Stimulated activated CD8-positive, alpha-beta memory T cell treated with anti-CD3 and anti-CD28 coated beads, Interleukin-12 subunit alpha, Interleukin-12 subunit beta, amount 100 ng/mL, for 1 hour (primary cell): Measurements from ENCODE around the gene WSB1.
"Not testable (repeated sequence)": the region's sequence is repeated elsewhere in the genome, so short reads cannot be mapped to it uniquely, and the experiment has no call there.

Experiments used
- DNase-seq: peaks from one replicate; pipeline ENCODE4 v3.0.0-alpha.2; 2020; ENCODE audit warnings: low read depth

Gene WSB1

DNA sequence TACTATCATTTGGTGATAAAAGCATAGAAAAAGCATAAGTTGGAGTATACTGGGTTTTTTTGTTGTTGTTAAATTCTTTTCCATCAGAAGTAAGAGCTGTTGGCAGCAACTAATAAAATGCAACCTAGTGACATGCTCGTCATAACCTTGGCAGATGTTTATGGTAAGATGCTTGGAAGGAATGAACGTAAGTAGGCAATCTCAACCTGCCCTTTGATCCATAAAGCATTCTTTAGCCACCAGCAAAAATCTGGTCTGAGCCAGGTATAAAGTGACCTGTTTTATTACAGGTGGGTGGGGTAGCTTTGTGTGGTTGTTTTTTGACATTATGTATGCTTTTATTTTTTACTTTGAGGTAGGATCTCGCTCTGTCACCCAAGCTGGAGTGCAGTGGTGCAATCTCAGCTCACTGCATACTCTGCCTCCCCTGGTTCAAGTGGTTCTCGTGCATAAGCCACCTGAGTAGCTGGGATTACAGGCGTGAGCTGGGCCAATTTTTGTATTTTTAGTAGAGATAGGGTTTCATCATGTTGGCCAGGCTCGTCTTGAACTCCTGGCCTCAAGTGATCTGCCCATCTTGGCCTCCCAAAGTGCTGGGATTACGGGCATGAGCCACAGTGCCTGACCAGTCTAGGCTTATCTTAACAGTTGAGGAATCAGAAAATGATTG is 22.0 kb downstream of the WSB1 start:
- DNase-seq: no peak

- no peak for DNase-seq
These were observed 24.3 kb downstream of the WSB1 start for GRCh38 chr17:27318228-27318627.

GRCh38 chr17:27318633-27319032 is 24.7 kb downstream of the WSB1 start:
- DNase-seq: no peak

GRCh38 chr17:27319541-27320221 is 25.8 kb downstream of the WSB1 start:
- no peak for DNase-seq

DNA sequence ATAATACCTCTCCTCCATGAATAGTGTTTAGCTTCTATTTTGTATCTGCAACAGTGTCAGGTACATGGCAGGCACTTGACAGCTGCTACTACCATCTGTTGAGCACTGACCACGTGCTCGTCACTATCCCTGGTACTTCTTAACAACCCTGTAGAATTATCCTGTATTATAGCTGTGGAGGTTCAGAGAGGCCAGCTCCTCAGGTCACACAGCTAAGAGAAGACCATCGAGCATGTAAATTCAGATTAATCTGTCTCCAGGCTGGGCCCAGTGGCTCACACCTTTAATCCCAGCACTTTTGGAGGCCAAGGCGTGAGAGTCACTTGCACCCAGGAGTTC is 26.3 kb downstream of the WSB1 start:
- DNase-seq: no peak

GRCh38 chr17:27321372-27321771 is 27.5 kb downstream of the WSB1 start:
- no peak for DNase-seq

DNA sequence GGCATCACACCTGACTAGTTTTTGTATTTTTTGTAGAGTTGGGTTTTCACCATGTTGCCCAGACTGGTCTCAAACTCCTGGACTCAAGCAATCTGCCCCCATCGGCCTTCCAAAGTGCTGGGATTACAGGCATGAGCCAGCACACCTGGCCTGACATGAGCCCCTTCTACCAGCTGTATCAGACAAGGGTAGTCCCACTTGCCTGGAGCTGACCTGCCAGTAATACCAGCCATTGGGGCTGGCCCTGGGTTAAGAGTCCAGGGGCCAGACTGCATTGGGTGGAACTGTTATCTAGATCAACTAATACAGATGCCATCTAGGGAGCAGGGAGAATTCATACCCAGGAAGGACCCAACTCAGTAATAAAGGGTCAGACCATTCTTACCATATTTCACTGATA is 28.1 kb downstream of the WSB1 start:
- no peak for DNase-seq

DNA sequence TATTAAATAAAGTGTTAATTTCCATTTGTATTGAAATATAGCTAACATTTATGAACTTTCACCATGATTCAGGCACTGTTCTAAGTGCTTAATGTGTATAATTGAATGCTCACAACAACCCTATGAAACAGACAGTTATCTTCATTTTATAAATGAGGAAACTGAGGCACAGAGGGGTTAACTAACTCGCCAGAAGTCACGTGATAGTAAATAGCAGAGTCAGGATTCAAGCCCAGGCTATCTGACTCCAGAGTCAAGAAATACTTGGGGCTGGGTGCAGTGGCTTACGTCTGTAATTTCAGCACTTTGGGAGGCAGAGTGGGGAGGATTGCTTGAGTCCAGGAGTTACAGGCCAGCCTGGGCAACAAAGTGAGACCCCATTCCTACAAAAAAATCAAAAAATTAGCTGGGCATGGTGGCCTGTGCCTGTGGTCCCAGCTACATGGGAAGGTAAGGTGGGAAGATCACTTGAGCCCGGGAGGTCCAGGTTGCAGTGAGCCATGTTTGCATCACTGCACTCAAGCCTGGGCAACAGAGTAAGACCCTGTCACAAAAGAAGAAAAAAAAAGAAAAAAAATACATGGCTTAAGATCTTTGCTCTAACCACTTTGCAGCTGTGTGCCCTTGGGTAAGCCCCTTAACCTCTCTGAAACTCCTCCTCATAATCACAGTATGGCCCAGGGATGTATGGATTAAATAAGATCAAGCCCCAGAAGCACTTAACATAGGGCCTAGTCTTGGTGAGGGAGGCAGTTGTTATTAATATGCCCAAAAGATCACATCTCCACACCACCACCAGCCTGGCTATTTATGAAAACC is 29.0 kb downstream of the WSB1 start:
- DNase-seq: no peak

GRCh38 chr17:27323538-27324215 is 29.8 kb downstream of the WSB1 start:
- DNase-seq: no peak

- DNase-seq: no peak
These were observed 30.9 kb downstream of the WSB1 start for GRCh38 chr17:27324771-27325339.

GRCh38 chr17:27326051-27326450 is 32.1 kb downstream of the WSB1 start:
- no peak for DNase-seq

- DNase-seq: no peak
These were observed 32.7 kb downstream of the WSB1 start for GRCh38 chr17:27326585-27326984.

- no peak for DNase-seq
These were observed 33.5 kb downstream of the WSB1 start for GRCh38 chr17:27327397-27327796.

GRCh38 chr17:27327871-27328270 is 34.0 kb downstream of the WSB1 start:
- DNase-seq: no peak

GRCh38 chr17:27328686-27329085 is 34.8 kb downstream of the WSB1 start:
- DNase-seq: not testable (repeated sequence)

DNA sequence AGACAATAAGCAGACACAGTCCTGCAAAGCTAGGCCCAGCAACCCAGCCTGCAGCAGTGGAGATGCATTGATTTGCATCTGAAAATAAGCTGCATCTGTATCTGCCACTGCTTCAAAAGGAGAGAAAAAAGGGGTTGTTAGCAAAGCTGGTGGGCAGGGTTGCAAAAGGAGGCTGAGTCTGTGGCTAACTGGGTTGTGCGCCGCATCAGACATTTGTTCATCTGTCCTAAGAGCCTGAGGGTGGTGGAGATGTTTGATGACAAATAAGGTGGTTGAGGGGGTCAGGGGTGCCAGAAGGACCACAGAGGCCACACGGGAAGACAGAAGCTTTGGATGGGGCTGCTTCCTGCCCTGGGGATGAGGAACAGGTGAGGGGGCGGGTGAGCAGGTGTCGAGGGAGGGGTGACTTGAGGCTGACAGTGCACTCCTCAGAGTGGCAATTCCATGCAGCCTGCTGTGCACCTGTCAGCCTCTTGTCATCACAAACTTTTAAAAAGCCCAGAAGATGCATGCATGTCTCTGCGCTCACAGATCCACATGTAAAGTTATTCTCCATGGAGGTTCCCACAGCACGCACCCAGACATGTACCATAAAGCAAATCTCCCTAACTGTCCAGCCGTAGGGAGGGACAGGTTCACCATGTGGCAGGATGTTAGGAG is 35.4 kb downstream of the WSB1 start:
- DNase-seq: no peak

DNA sequence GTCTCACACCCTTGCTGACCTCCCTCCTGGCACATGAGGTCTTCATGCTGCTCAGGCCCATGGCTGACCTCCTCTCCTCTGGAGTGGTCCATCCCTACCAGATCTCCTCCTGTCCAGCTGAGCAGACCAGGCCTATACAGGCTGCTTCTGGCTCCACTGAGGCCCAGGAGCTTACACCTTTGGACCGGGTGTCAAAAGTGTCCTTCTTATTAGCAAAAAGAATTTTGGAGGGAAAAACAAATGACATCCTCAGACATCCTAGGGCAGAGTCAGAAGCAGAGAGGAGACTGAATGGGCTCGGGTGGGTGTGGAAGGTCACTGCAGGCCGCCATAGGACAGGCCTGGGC is 38.1 kb downstream of the WSB1 start:
- DNase-seq: no peak

GRCh38 chr17:27332485-27333409 is 38.8 kb downstream of the WSB1 start:
- DNase-seq: peak; percentile 83

GRCh38 chr17:27333410-27333980 is 39.6 kb downstream of the WSB1 start:
- no peak for DNase-seq

- DNase-seq: no peak
These were observed 42.3 kb downstream of the WSB1 start for GRCh38 chr17:27336184-27336583.
